HG02852 (cell line): Measurements from ENCODE around the gene ABAT.
"Not testable (repeated sequence)": the region's sequence is repeated elsewhere in the genome, so short reads cannot be mapped to it uniquely, and the experiment has no call there.

Source experiments
- ATAC-seq: cut with Tn5 transposase; IDR thresholded peaks from one replicate; pipeline ENCODE4 v1.9.1; 2021; ENCODE audit warnings: mild to moderate bottlenecking, moderate library complexity; ENCODE audit not compliant: unreplicated experiment

The ABAT gene

GRCh38 chr16:8739151-8739550 lies 64.7 kb downstream of the ABAT start:
- no peak for ATAC-seq

- ATAC-seq, result no peak
These were observed 65.7 kb downstream of the ABAT start for GRCh38 chr16:8739989-8740704.

GRCh38 chr16:8740775-8741355 lies 66.4 kb downstream of the ABAT start:
- ATAC-seq, result no peak

GRCh38 chr16:8741636-8742035 lies 67.2 kb downstream of the ABAT start:
- ATAC-seq, result no peak

- no peak for ATAC-seq
These were observed 67.7 kb downstream of the ABAT start for GRCh38 chr16:8742068-8742467.

GRCh38 chr16:8748944-8749343 lies 74.5 kb downstream of the ABAT start:
- ATAC-seq, result not testable (repeated sequence)

GRCh38 chr16:8751481-8752311 lies 77.3 kb downstream of the ABAT start:
- no peak for ATAC-seq

GRCh38 chr16:8752706-8753105 lies 78.3 kb downstream of the ABAT start:
- ATAC-seq, result no peak

- ATAC-seq, result no peak
These were observed 79.1 kb downstream of the ABAT start for GRCh38 chr16:8753416-8754054.

- ATAC-seq, result no peak
These were observed 82.3 kb downstream of the ABAT start for GRCh38 chr16:8756755-8757154.

- ATAC-seq, result no peak
These were observed 83.6 kb downstream of the ABAT start for GRCh38 chr16:8758022-8758421.

- ATAC-seq, result no peak
These were observed 85.6 kb downstream of the ABAT start for GRCh38 chr16:8760021-8760420.

GRCh38 chr16:8761078-8761477 lies 86.7 kb downstream of the ABAT start:
- ATAC-seq, result no peak

GRCh38 chr16:8762254-8762653 lies 87.8 kb downstream of the ABAT start:
- no peak for ATAC-seq

GRCh38 chr16:8763083-8763482 lies 88.7 kb downstream of the ABAT start:
- no peak for ATAC-seq

GRCh38 chr16:8763899-8764298 lies 89.5 kb downstream of the ABAT start:
- ATAC-seq, result no peak

- ATAC-seq, result no peak
These were observed 90.3 kb downstream of the ABAT start for GRCh38 chr16:8764525-8765250.

GRCh38 chr16:8767176-8767575 lies 92.8 kb downstream of the ABAT start:
- no peak for ATAC-seq

- ATAC-seq, result no peak
These were observed 93.9 kb downstream of the ABAT start for GRCh38 chr16:8768283-8768682.

GRCh38 chr16:8768692-8769091 lies 94.3 kb downstream of the ABAT start:
- no peak for ATAC-seq

GRCh38 chr16:8773537-8773936 lies 99.1 kb downstream of the ABAT start:
- ATAC-seq, result no peak
